ENCODE measurements around the gene ARAP1.

ARAP1 gene

DNA sequence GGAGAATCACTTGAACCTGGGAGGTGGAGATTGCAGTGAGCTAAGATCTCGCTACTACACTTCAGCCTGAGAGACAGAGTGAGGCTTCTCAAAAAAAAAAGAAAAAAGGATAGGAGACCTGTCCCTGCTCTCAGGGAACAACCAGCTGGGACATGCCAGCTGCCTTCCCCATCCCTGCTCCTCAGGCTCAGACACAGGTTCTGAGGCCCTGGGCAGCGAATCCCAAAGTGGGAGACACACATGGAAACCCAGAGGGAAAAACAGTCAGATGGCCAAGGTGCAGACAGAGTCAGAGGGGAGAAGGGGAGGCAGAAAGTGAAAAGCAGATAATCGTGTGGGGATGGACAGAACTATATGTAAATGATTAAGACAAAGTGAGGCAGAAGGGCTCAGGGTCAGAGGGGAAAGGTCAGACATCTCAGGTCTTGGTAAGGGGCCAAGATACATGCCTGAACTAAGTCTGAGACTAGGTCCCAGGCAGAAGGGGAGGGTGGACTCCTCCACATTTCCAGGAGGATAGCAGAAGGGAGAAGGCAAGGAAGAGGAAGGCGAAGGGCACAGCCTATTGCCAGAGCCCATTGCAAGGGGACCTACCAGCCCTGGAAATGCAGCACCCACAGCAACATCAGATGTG is 27.4 kb upstream of the ARAP1 start:
- peaks cover 4% of the 10 kb centered on the region; the same call in 1 of the 2 replicates for H3K4me1 ChIP-seq (ENCODE audit: control insufficient read depth, insufficient read depth, low read length)
- H3K4me3 ChIP-seq (ENCODE audit: low read length), result no peak overlapping the region
- no CpG with 5 or more reads among the region's 4 CpGs for WGBS (ENCODE audit: insufficient coverage, insufficient read length)

DNA sequence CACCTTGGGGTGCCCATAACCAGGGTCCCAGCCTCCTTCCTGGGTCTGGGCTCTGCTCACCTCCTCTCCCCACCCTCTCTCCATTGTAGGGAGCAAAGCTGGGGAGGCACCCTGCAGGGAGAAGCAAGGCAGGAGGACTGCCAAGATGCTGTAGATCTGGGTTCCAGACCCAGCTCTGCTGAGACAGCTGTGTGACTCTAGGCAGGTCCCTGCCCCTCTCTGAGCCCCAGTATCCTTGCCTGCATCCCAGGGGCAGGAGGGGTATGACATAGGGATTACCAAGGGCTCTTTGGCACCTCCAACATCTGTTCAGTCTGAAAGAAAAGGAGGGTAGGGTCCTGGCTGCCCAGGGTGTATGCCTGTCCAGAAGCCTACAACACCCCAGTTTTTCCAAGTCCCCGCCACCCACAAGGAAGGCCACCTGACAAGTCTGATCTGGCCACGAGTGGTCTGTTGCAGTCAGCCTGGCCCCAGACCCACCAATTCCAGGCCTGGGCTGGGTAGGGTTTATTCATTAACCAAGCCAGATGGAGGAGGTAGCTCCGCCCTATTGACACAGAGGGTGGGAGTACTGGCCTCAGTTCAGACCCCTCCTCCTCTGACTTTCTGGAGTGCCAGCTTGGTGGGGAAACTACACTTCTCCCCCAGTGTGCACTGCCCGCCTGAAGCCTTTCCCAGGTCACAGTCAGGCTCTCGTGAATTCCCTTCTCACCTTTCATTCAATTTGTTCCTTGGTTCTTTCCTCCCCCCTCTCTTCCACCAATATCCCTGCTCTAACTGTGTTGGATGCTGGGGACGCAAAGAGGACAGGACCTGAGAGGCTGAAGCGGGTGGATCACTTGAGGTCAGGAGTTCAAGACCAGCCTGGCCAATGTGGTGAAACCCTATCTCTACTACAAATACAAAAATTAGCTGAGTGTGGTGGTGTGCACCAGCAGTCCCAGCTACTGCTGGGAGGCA is 26.6 kb upstream of the ARAP1 start:
- Histone ChIP-seq H3K27me3 (ENCODE audit: control insufficient read depth, insufficient read depth, low read length) (no peaks in the 10 kb centered on the region), H3K9me3 (ENCODE audit: control insufficient read depth, insufficient read depth, low read length) (no peaks in the 10 kb centered on the region), H3K36me3 (ENCODE audit: control insufficient read depth, insufficient read depth, low read length) (no peaks in the 10 kb centered on the region), H3K27ac (ENCODE audit: low read length) (no peak overlapping the region), H3K4me3 (ENCODE audit: low read length) (no peak overlapping the region), H3K4me1 (ENCODE audit: control insufficient read depth, insufficient read depth, low read length) (peaks cover 4% of the 10 kb centered on the region; the same call in 1 of the 2 replicates)
- no peak for DNase-seq (ENCODE audit: low read depth, low spot score)
- no CpG with 5 or more reads among the region's 7 CpGs for WGBS (ENCODE audit: insufficient coverage, insufficient read length)

More for the DNA sequence above, 27.4 kb upstream of the ARAP1 start:
- no peaks in the 10 kb centered on the region for H3K36me3 ChIP-seq (ENCODE audit: control insufficient read depth, insufficient read depth, low read length)
- no peaks in the 10 kb centered on the region for H3K9me3 ChIP-seq (ENCODE audit: control insufficient read depth, insufficient read depth, low read length)
- H3K27me3 ChIP-seq (ENCODE audit: control insufficient read depth, insufficient read depth, low read length), result no peaks in the 10 kb centered on the region
- no peak for DNase-seq (ENCODE audit: low read depth, low spot score)
- no peak overlapping the region for H3K27ac ChIP-seq (ENCODE audit: low read length)

DNA sequence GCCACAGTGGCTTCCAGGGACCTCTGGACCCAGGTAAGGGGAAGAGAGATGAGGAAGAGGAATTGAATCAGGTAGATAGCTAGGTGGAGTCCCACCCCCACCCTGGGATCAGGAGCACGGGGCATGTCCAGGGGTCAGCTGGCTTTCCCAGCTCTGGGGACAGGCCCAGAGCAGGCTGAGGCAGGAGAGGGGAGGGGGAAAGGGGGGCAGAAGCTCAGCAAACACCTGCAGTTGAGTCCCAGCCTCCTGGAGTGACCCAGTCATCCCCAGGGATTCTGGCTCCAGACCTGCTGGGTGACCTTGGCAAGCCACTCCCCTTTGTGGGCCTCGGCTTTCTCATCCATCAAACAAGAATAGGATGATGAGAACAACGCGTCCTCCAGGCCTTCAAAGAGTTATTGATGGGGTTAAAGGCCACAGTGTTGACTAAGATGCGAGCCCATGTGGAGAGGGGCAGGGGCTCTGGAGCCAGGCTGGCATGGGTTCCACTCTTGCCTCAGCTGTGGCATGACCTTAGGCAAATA is 25.6 kb upstream of the ARAP1 start:
- no CpG with 5 or more reads among the region's 5 CpGs for WGBS (ENCODE audit: insufficient coverage, insufficient read length)
- Histone ChIP-seq H3K36me3 (ENCODE audit: control insufficient read depth, insufficient read depth, low read length) (no peaks in the 10 kb centered on the region), H3K27ac (ENCODE audit: low read length) (no peak overlapping the region), H3K9me3 (ENCODE audit: control insufficient read depth, insufficient read depth, low read length) (no peaks in the 10 kb centered on the region), H3K4me3 (ENCODE audit: low read length) (no peak overlapping the region), H3K4me1 (ENCODE audit: control insufficient read depth, insufficient read depth, low read length) (peaks cover 4% of the 10 kb centered on the region; the same call in 1 of the 2 replicates), H3K27me3 (ENCODE audit: control insufficient read depth, insufficient read depth, low read length) (no peaks in the 10 kb centered on the region)
- no peak for DNase-seq (ENCODE audit: low read depth, low spot score)

DNA sequence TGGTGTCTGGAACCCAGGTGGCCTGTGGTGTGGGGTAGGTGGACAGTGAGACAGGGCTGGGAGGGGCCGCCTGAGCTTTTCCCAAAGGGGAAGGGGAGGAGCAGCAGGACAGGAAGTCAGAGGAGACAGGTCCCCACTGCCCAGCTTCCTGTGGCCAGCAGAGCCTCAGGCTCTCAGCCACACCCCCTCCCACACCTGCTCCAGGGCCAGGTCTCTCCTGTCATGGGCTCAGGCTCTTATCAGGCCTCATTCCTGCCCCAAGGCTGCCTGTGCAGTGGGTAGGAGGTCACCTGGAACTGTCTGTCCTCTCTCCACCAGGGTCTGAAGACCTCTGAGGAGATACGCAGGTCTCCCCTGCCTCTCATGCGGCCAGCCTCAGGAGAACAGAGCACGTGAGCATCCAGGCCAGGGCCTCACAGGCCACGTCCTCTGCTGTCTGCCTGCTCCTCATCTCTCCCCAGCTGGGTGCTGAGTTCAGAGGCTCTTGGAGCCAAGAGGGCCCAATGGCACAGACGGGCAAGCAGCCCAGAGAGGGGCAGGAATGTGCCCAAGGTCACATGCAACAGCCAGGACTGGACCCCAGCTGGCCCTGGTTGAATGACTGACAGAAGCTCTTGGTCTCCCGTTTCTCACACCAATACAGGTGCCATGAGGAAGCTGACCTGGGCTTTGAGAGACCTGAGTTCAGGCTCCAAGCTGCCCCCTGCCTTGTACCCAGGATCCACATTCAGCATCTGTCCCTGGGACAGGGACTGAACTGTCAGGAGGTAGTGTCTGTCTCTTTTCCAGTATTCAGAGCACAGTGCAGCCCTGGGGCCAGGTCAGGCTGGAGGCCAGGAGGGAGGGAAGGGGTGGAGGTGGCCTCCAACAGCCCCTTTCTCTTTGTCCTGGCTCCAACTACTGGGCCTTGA is 24.9 kb upstream of the ARAP1 start:
- DNase-seq (ENCODE audit: low read depth, low spot score), result no peak
- Histone ChIP-seq H3K27ac (ENCODE audit: low read length) (no peak overlapping the region), H3K4me1 (ENCODE audit: control insufficient read depth, insufficient read depth, low read length) (peaks cover 2% of the 10 kb centered on the region; the same call in 1 of the 2 replicates), H3K27me3 (ENCODE audit: control insufficient read depth, insufficient read depth, low read length) (no peaks in the 10 kb centered on the region), H3K36me3 (ENCODE audit: control insufficient read depth, insufficient read depth, low read length) (no peaks in the 10 kb centered on the region), H3K9me3 (ENCODE audit: control insufficient read depth, insufficient read depth, low read length) (no peaks in the 10 kb centered on the region), H3K4me3 (ENCODE audit: low read length) (no peak overlapping the region)
- WGBS (ENCODE audit: insufficient coverage, insufficient read length), result no CpG with 5 or more reads among the region's 7 CpGs

DNA sequence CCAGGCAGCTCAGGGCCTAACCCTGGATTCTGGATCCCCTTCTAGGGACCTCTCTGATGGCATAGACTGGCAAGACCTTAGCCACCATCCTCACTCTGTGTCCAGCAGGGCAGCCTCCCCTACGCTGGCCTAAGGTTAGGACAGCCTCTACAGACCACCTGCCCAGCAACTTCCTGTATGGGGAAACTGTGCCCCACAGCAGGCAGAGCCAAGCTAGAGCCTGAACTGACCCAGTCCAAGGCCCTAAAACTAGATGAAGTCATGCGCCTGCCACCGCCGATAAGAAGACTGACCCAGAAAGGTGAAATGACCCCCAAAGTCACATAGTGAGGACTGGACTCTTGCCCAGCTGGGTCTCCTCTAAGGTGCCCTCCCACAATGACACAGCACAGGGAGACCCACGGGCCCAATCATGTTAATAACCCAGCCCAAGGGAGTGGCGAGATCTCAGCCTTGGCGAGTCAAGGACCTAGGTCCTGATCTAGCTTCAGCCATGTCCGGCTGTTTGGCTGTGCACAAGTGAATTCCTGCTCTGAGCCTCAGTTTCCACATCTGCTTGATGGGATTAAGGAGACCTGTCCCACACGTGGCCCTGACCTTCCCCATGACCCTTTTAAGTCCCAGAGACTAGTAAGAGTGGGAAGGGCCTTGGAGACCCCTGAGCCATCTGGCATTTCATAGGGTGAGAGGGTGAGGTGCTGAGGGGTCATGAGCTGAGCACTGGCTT is 24.1 kb upstream of the ARAP1 start:
- Histone ChIP-seq H3K36me3 (ENCODE audit: control insufficient read depth, insufficient read depth, low read length) (no peaks in the 10 kb centered on the region), H3K4me3 (ENCODE audit: low read length) (no peak overlapping the region), H3K4me1 (ENCODE audit: control insufficient read depth, insufficient read depth, low read length) (peaks cover 2% of the 10 kb centered on the region; the same call in 1 of the 2 replicates), H3K9me3 (ENCODE audit: control insufficient read depth, insufficient read depth, low read length) (no peaks in the 10 kb centered on the region), H3K27me3 (ENCODE audit: control insufficient read depth, insufficient read depth, low read length) (no peaks in the 10 kb centered on the region), H3K27ac (ENCODE audit: low read length) (no peak overlapping the region)
- DNase-seq (ENCODE audit: low read depth, low spot score), result no peak
- no CpG with 5 or more reads among the region's 9 CpGs for WGBS (ENCODE audit: insufficient coverage, insufficient read length)

DNA sequence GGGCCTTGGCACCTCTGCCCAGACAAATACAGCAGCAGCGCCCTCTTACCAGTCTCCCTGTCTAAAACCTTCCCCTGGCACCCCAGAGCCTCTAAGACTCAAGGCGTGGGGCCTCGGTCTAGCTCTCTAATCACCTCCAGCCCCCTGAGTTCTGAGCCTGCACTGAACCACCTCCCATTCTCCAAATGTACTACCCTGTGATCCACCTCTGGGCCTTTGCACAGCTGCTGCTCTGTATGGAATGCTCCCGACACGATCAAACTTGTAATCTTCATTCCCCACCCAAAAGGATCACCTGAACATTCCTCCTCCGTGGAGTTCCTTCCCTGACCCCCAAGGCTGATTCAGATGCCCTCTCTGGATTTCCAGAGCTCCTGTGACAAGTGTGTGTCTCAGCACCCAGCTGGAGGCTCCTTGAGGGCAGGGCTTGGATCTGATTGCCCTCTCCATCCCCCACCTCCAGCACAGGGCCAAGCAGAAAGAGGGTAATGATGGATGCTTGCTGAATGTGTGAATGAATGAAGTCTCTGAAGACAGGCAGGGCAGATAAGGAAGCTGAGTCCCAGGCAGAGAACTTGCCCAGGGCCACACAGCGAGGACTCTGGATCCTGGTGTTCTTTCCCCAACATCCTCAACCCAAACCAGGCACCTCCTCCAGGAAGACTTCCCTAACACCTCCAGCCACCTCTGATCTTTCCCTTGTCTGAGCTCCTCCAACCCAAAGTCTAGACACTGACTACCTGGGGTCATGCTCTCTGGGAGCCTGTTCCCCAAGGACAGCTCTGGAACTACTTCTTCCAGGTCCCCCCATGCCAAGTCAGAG is 23.3 kb upstream of the ARAP1 start:
- Histone ChIP-seq H3K4me1 (ENCODE audit: control insufficient read depth, insufficient read depth, low read length) (no peaks in the 10 kb centered on the region), H3K4me3 (ENCODE audit: low read length) (no peak overlapping the region), H3K27ac (ENCODE audit: low read length) (no peak overlapping the region), H3K9me3 (ENCODE audit: control insufficient read depth, insufficient read depth, low read length) (no peaks in the 10 kb centered on the region), H3K27me3 (ENCODE audit: control insufficient read depth, insufficient read depth, low read length) (no peaks in the 10 kb centered on the region), H3K36me3 (ENCODE audit: control insufficient read depth, insufficient read depth, low read length) (no peaks in the 10 kb centered on the region)
- no CpG with 5 or more reads among the region's 7 CpGs for WGBS (ENCODE audit: insufficient coverage, insufficient read length)
- no peak for DNase-seq (ENCODE audit: low read depth, low spot score)

DNA sequence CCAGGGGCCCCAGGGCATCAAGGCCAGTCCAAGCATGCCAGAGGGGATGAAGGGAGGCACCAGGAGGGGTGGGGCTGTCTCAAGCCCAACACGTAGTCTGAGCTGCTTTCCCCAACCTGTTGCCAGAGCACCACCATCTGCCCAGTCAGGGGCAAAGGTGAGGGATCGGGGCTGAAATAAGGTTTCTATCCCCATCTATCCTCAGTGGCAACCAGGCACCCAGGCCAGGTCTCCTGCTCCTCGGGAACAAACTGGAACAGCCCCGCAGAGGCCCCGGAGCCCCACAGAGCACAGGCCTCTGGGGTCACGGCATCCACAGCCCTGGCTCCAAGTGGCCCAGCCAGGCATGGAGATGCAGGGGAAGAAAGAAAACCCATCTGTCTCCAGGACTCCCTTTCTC is 22.3 kb upstream of the ARAP1 start:
- WGBS (ENCODE audit: insufficient coverage, insufficient read length), result no CpG with 5 or more reads among the region's 6 CpGs
- no peak overlapping the region for H3K27ac ChIP-seq (ENCODE audit: low read length)
- no peaks in the 10 kb centered on the region for H3K4me1 ChIP-seq (ENCODE audit: control insufficient read depth, insufficient read depth, low read length)

DNA sequence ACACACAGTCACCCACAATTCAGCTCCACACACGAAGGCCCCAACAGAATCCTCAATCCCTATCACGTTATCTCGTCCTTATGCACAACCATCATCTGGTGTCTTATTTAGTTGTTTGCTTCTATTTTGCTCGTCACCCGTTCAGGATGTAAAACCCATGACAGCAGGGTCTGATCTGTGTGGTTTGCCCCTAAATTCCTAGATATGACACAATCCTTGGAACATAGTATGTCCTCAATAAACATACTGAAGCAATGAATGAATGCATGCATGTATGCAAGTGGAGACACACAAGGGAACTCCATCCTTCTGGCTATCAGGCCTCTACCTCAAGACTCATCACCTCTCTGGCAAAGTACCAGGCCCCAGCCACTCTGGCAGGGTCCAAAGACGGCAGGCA is 21.5 kb upstream of the ARAP1 start:
- Histone ChIP-seq H3K27me3 (ENCODE audit: control insufficient read depth, insufficient read depth, low read length) (no peaks in the 10 kb centered on the region), H3K36me3 (ENCODE audit: control insufficient read depth, insufficient read depth, low read length) (no peaks in the 10 kb centered on the region), H3K27ac (ENCODE audit: low read length) (no peak overlapping the region), H3K4me1 (ENCODE audit: control insufficient read depth, insufficient read depth, low read length) (0 out of 2 replicates have a peak, but pooled peaks cover under 1% of the 10 kb centered on the region), H3K9me3 (ENCODE audit: control insufficient read depth, insufficient read depth, low read length) (no peaks in the 10 kb centered on the region), H3K4me3 (ENCODE audit: low read length) (no peak overlapping the region)
- no peak for DNase-seq (ENCODE audit: low read depth, low spot score)
- no CpG with 5 or more reads among the region's 6 CpGs for WGBS (ENCODE audit: insufficient coverage, insufficient read length)

More for the DNA sequence above, 22.3 kb upstream of the ARAP1 start:
- Histone ChIP-seq H3K4me3 (ENCODE audit: low read length) (no peak overlapping the region), H3K27me3 (ENCODE audit: control insufficient read depth, insufficient read depth, low read length) (no peaks in the 10 kb centered on the region), H3K36me3 (ENCODE audit: control insufficient read depth, insufficient read depth, low read length) (no peaks in the 10 kb centered on the region), H3K9me3 (ENCODE audit: control insufficient read depth, insufficient read depth, low read length) (no peaks in the 10 kb centered on the region)
- no peak for DNase-seq (ENCODE audit: low read depth, low spot score)

DNA sequence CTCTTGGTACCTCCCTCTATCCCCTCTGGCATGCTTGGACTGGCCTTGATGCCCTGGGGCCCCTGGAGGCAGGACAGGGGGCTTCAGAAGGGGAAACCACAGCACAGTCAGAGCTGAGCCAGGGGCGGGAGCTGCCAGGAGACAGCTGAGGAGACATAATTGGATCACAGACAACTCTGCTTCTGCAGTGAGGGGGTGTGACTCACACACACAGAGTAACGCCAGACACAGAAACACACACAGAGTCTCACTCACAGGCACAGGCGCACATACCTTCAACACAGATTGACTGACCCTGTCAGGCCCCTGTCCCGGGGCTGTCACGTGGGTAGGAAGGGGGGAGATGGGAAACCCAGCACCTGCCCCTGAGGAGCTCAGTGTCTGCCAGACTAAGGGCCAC is 21.1 kb upstream of the ARAP1 start:
- no peaks in the 10 kb centered on the region for H3K27me3 ChIP-seq (ENCODE audit: control insufficient read depth, insufficient read depth, low read length)
- no peaks in the 10 kb centered on the region for H3K9me3 ChIP-seq (ENCODE audit: control insufficient read depth, insufficient read depth, low read length)
- no peak for DNase-seq (ENCODE audit: low read depth, low spot score)
- no peak overlapping the region for H3K27ac ChIP-seq (ENCODE audit: low read length)
- H3K4me3 ChIP-seq (ENCODE audit: low read length), result no peak overlapping the region
- no peaks in the 10 kb centered on the region for H3K36me3 ChIP-seq (ENCODE audit: control insufficient read depth, insufficient read depth, low read length)
- H3K4me1 ChIP-seq (ENCODE audit: control insufficient read depth, insufficient read depth, low read length), result 0 out of 2 replicates have a peak, but pooled peaks cover 2% of the 10 kb centered on the region
- no CpG with 5 or more reads among the region's 5 CpGs for WGBS (ENCODE audit: insufficient coverage, insufficient read length)
